Gastrocnemius medialis (tissue), 4 donors: Measurements from ENCODE around the gene CDH20. TPM values are rescaled to one million over a fixed set of nuclear protein-coding genes. Genes with fewer than 3 reads are reported as not detected.

Experiments used
- ATAC-seq, 2 donors: fragments of 150-250 bp; one replicate each; pipeline ENCODE4 v1.9.1; 2016
- DNase-seq, 2 donors: peaks; one replicate each; pipeline ENCODE4 v3.0.0-alpha.2; 2019
- H3K27ac ChIP-seq, 4 donors: fragments of 200-600 bp; sonication (generic); 1 replicate in 1 of 4; 2 replicates in 3 of 4; pipeline ENCODE4 v1.5.1; 2016 to 2018; ENCODE audit warnings: mild to moderate bottlenecking in 2 of 4, moderate library complexity in 1 of 4
- H3K27me3 ChIP-seq, 3 donors: fragments of 200-600 bp; sonication (generic) in 2 of 3; 1 replicate in 1 of 3; 2 replicates in 2 of 3; pipeline versions ENCODE4 v1.5.1 to v1.6.0; 2016 to 2019; ENCODE audit warnings: mild to moderate bottlenecking in 1 of 3, moderate library complexity in 1 of 3
- H3K36me3 ChIP-seq, 2 donors: fragments of 200-600 bp; sonication (generic) in 1 of 2; one replicate each; pipeline ENCODE4 v1.5.1; 2017 to 2018
- H3K4me1 ChIP-seq, 2 donors: fragments of 200-600 bp; sonication (generic) in 1 of 2; one replicate each; pipeline ENCODE4 v1.5.1; 2016 to 2017; ENCODE audit warnings: mild to moderate bottlenecking in 2 of 2
- H3K4me3 ChIP-seq, 4 donors: fragments of 200-600 bp; sonication (generic) in 3 of 4; 1 replicate in 1 of 4; 2 replicates in 3 of 4; pipeline ENCODE4 v1.5.1; 2016 to 2019; ENCODE audit warnings: mild to moderate bottlenecking in 2 of 4
- H3K9me3 ChIP-seq, 3 donors: fragments of 200-600 bp; sonication (generic) in 2 of 3; 1 replicate in 1 of 3; 2 replicates in 2 of 3; pipeline ENCODE4 v1.5.1; 2016 to 2019
- POLR2A ChIP-seq, 2 donors: fragments of 450-650 bp; IDR thresholded peaks; one replicate each; pipeline ENCODE4 v1.6.1; 2017; ENCODE audit warnings: antibody characterized with exemption in 2 of 2, mild to moderate bottlenecking in 2 of 2, moderate library complexity in 2 of 2
- in situ Hi-C, 4 donors: fragments of 200-750 bp; cut with MboI; loops; one replicate each; pipeline versions ENCODE4 v1.15.0 to v1.8.0; 2017; ENCODE audit warnings: low sequenced_read_pairs in 4 of 4
- intact Hi-C: fragments of 100-400 bp; cut with DNase I; formaldehyde crosslinking; loops from one replicate; pipeline ENCODE4 v1.15.1; 2023; ENCODE audit warnings: low total_unique reads
- total RNA-seq, 4 donors: library from RNA; depleted of rRNA; stranded (reverse); fragments of >200 nt; gene quantifications; one replicate each; pipeline versions ENCODE4 v1.1.0 to v1.2.3, GENCODE V29; 2016
- TF ChIP-seq, protein P1 (sequence below), 5 experiments: fragments of 450-650 bp in 3 of 5; fragments of 200-600 bp in 2 of 5; sonication (generic) in 2 of 5; IDR thresholded peaks in 4 of 5; conservative IDR thresholded peaks in 1 of 5; 1 replicate in 4 of 5; 2 replicates in 1 of 5; pipeline ENCODE4 v1.5.1; 2016 to 2019; ENCODE audit warnings: antibody characterized with exemption in 5 of 5, mild to moderate bottlenecking in 3 of 5, moderate library complexity in 3 of 5

CDH20 gene
- total RNA-seq, 4 donors from 2014 or later, result 0.51 to 19.6 (median 3.9) TPM

GRCh38 chr18:61549889-61550288 is 216.7 kb downstream of the CDH20 start:
- DNase-seq, result no peak
- Histone ChIP-seq H3K27ac (no peak overlapping the region), H3K36me3 (no peaks in the 10 kb centered on the region), H3K9me3 (no peaks in the 10 kb centered on the region), H3K27me3 (no peaks in the 10 kb centered on the region), H3K4me1 (no peaks in the 10 kb centered on the region), H3K4me3 (no peak overlapping the region)
- intact Hi-C loops, result no loop called here
- no peak for ATAC-seq
- TF ChIP-seq, protein P1, sequence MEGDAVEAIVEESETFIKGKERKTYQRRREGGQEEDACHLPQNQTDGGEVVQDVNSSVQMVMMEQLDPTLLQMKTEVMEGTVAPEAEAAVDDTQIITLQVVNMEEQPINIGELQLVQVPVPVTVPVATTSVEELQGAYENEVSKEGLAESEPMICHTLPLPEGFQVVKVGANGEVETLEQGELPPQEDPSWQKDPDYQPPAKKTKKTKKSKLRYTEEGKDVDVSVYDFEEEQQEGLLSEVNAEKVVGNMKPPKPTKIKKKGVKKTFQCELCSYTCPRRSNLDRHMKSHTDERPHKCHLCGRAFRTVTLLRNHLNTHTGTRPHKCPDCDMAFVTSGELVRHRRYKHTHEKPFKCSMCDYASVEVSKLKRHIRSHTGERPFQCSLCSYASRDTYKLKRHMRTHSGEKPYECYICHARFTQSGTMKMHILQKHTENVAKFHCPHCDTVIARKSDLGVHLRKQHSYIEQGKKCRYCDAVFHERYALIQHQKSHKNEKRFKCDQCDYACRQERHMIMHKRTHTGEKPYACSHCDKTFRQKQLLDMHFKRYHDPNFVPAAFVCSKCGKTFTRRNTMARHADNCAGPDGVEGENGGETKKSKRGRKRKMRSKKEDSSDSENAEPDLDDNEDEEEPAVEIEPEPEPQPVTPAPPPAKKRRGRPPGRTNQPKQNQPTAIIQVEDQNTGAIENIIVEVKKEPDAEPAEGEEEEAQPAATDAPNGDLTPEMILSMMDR (IDR thresholded peaks at IDR 0.05 in 4 of 5, conservative IDR thresholded peaks at IDR 0.05 in 1 of 5), result no peak
- no peak for TF ChIP-seq POLR2A (IDR thresholded peaks at IDR 0.05)
- in situ Hi-C loops, result no loop called here

GRCh38 chr18:61551586-61551985 is 218.4 kb downstream of the CDH20 start:
- no peak for TF ChIP-seq POLR2A (IDR thresholded peaks at IDR 0.05)
- TF ChIP-seq, protein P1 (IDR thresholded peaks at IDR 0.05 in 4 of 5, conservative IDR thresholded peaks at IDR 0.05 in 1 of 5), result peak in 4 of 5 experiments; percentile 27 to 81 (median 50)
- no peaks in the 10 kb centered on the region for H3K27me3 ChIP-seq
- no peaks in the 10 kb centered on the region for H3K36me3 ChIP-seq
- intact Hi-C loops (loop anchor here (1.0 kb wide), 1 partner anchor 580 kb away; no protein-coding TSS in a partner anchor), in situ Hi-C loops (no loop called here)
- DNase-seq, result peak in 1 of 2 donors; percentile 22
- H3K4me3 ChIP-seq, result no peak overlapping the region
- H3K4me1 ChIP-seq, result no peaks in the 10 kb centered on the region
- no peaks in the 10 kb centered on the region for H3K9me3 ChIP-seq
- no peak overlapping the region for H3K27ac ChIP-seq
- ATAC-seq, result peak; percentile 56 to 65

- no peaks in the 10 kb centered on the region for H3K36me3 ChIP-seq
- no peaks in the 10 kb centered on the region for H3K27me3 ChIP-seq
- no peak overlapping the region for H3K4me3 ChIP-seq
- ATAC-seq, result no peak
- TF ChIP-seq, protein P1 (IDR thresholded peaks at IDR 0.05 in 4 of 5, conservative IDR thresholded peaks at IDR 0.05 in 1 of 5), result no peak
- no peak for TF ChIP-seq POLR2A (IDR thresholded peaks at IDR 0.05)
- no peak overlapping the region for H3K27ac ChIP-seq
- no peak for DNase-seq
- in situ Hi-C loops (no loop called here), intact Hi-C loops (no loop called here)
- H3K4me1 ChIP-seq, result no peaks in the 10 kb centered on the region
- H3K9me3 ChIP-seq, result no peaks in the 10 kb centered on the region
Observed at GRCh38 chr18:61553045-61553659, 219.9 kb downstream of the CDH20 start.

- Histone ChIP-seq H3K4me1 (no peaks in the 10 kb centered on the region), H3K27me3 (no peaks in the 10 kb centered on the region), H3K36me3 (no peaks in the 10 kb centered on the region), H3K27ac (no peak overlapping the region), H3K4me3 (peak overlapping the region in 1 of 4 donors; percentile 9), H3K9me3 (no peaks in the 10 kb centered on the region)
- no peak for DNase-seq
- no peak for ATAC-seq
- no peak for TF ChIP-seq POLR2A (IDR thresholded peaks at IDR 0.05)
- TF ChIP-seq, protein P1 (IDR thresholded peaks at IDR 0.05 in 4 of 5, conservative IDR thresholded peaks at IDR 0.05 in 1 of 5), result no peak
- intact Hi-C loops (no loop called here), in situ Hi-C loops (no loop called here)
Observed at GRCh38 chr18:61554117-61554776, 221.0 kb downstream of the CDH20 start.
